Measurements from ENCODE around the gene PRPF8.

The PRPF8 gene

GRCh38 chr17:1643999-1644492, 40.6 kb downstream of the PRPF8 start:
- DNase-seq = no peak

DNA sequence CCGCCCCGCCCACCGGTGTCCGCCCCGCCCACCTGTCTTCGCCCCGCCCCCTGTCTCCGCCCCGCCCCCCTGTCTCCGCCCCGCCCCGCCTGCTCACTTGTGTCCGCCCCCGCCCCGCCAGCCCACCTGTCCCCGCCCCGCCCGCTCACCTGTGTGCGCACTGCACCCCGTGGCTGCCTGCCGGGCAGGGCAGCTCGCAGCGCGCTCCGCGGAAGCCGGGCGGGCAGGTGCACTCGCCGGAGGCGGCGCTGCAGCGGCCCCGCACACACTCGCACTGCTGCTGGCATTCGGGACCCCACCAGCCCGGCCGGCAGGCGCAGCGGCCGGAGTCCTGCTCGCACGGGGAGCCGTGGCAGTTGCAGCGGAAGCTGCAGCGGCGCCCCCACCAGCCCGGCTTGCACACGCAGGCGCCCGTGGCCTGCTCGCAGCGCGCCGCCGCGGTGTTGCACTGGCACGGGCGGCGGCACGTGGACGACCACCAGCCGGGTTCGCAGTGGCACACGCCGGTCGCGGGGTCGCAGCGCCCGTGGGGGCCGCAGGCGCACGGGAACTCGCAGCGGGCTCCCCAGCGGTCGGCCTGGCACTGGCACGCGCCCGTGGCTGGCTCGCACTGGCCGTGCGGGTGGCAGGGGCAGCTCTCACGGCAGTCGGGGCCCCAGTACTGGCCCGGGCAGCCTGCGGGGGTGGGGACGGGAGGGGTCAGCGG, 41.2 kb downstream of the PRPF8 start:
- DNase-seq = peak; percentile 74

DNA sequence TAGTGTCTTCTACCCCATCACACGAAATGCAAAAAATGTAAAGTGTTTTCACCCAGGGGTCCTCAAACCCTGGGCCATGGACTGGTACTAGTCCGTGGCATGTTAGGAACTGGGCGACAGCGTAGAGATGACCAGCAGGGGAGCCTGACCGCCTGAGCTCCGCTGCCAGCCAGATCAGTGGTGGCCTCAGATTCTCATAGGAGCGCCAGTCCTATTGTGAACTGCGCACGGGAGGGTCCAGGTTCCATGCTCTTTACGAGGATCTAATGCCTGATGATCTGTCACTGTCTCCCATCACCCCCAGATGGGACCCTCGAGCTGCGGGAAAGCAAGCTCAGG, 43.6 kb downstream of the PRPF8 start:
- no peak for DNase-seq

DNA sequence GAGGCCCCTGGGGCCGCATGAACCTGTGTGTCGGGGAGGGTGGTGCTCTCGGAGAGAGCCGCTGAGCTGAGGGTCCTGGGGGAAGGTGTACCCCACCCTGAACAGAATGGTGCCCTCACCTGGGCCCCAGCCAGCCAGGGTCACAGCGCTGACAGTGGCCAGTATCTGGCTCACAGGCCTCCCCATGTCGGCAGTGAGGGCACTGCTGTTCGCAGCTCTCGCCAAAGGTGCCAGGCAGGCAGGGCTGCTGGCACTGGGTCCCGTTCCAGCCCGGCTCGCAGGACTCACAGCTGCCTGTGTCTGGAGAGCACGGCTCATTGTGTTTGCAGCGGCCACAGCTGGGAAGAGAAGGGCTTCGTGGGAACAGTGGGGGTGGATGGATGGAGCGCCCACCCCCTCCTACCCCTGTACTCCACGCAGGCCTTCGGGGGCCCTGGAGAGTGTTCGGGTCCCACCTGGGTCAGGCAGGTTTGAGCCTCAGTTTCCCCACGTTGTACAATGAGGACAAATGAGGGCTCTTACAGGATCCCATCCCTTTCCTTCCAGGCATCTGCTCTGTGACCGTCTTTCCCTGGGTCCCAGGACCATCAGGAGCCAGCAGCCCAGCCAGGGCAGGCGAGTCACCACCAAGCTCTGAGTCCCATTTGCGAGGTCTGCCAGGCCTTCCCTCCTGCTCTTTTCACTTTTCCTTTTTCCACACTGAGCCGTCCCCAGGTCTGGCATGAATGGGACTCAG, 44.2 kb downstream of the PRPF8 start:
- no peak for DNase-seq

- DNase-seq = no peak
Observed at GRCh38 chr17:1639549-1640180, 45.0 kb downstream of the PRPF8 start.

DNA sequence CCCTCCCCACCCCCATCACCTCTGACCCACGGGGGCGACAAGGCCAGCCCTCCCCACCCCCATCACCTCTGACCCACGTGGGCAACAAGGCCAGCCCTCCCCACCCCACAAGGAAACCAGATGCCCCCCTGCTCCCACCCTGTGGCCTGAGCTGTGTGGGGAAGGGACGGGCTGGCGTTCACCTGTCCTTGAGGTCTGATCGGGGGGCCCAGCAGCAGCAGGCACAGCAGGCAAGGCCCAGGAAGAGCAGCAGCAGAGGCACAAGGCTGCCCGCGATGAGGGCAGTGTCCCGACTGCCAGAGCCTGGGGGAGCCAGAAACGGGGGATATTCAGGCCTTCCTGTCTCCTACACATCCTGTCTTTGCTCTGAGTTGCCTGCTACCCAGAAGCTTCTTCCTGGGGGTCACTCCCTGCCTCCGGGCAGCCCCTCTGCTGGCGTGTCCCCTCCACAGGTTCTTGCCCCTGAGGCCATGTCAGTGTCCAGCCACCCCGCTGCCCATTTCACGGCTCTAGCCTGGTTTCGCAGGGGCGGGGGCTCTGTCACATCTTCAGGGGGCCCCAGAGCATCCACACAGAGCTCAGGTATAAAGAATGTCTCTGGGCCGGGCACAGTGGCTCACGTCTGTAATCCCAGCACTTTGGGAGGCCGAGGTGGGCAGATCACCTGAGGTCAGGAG, 45.9 kb downstream of the PRPF8 start:
- DNase-seq = no peak

GRCh38 chr17:1638171-1638590, 46.5 kb downstream of the PRPF8 start:
- no peak for DNase-seq

- no peak for DNase-seq
Observed at GRCh38 chr17:1636732-1637285, 47.9 kb downstream of the PRPF8 start.

- no peak for DNase-seq
Observed at GRCh38 chr17:1635675-1636465, 48.8 kb downstream of the PRPF8 start.

- no peak for DNase-seq
Observed at GRCh38 chr17:1634841-1635650, 49.6 kb downstream of the PRPF8 start.

DNA sequence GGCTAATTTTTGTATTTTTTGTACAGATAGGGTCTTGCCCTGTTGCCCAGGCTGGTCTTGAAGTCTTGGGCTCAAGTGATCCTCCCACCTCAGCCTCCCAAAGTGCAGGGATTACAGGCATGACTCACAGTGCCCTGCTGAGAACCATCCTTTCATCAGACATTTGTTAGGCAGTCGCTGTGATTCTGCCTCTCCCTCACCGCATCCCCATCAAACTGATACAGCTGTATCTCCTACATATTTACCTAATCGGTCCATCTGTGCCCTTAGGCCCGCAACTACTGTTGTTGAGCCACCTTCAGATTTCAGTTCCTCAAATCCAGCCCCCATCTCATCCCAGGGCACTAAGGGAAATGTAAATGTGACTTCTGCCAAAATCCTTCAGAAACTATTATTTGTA, 54.0 kb downstream of the PRPF8 start:
- no peak for DNase-seq

- DNase-seq = peak; percentile 77
Observed at GRCh38 chr17:1629504-1630310, 55.0 kb downstream of the PRPF8 start.

GRCh38 chr17:1628856-1629503, 55.7 kb downstream of the PRPF8 start:
- peak; percentile 93 for DNase-seq

DNA sequence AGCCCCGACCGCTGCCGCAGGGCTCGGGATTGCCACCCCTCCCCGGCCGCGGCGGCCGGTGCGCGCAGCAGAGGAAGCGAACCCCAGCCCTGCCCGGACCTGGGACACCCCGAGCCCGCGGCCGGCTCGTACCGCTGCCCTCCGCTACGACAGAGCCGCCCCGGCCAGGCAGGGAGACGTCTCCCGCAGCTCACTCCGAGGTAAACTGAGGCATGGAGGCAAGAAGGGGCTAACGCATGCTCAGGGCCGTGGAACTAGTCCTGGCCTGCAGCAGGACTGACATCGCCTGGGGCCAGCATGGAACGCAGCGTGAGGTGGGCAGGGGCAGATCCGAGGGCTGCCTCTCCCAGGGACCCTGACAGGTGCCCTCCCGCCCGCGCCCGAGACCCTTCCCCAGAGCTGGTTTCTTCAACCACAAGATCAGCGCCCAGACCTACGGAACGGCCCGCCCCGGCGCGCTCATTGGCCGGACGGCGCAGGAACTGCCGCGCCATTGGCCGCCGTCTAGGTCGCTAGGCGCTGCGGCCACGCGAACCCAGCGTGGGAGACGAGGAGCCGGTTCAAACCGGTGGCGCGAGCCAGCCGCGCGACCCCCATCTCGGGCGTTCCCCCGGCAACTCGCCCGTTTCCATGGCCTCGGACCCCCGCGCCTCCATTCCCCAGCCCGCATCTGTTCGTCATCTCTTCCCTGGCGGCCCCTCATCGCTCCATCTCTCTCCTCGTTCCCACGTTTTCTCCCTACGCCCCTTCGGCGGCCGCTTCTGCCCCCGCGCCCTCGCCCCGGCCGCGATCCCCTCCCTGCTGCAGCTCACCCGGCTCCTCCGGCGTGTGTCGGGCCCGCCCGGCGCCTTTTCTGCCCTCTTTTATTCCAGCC, 56.4 kb downstream of the PRPF8 start, which contains the start of gene SLC43A2:
Gene SLC43A2, minus strand, starts transcription at position 853 of the 874 bp plus-strand sequence. CDS start 960 bp downstream, outside the sequence.
- DNase-seq = peak; percentile 78

GRCh38 chr17:1627182-1627981, 57.3 kb downstream of the PRPF8 start:
- DNase-seq = no peak

- DNase-seq = no peak
Observed at GRCh38 chr17:1626333-1626732, 58.3 kb downstream of the PRPF8 start.

GRCh38 chr17:1625581-1625980, 59.1 kb downstream of the PRPF8 start:
- DNase-seq = no peak

DNA sequence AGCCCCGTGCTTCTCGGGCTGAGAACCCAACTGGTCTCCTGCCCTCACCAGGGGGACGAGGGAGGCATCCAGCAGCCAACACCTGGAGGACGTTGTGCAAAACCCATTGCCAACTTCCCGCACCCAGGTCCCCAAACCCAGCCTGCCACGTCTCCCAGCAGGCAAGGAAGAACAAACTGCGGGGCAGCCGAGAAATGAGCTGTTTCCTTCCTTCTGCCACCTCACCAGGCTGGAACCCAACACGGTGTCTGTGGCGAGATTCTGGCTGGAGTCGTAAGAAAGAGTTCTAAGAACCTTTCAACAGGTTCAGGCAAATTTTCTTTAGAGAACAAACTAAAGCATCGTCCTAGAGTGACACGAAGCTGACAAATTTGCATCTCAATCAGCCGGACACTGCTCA, 59.6 kb downstream of the PRPF8 start:
- no peak for DNase-seq
